ENCODE results near the gene SNX5. TPM values are rescaled to one million over a fixed set of nuclear protein-coding genes. Genes with fewer than 3 reads are reported as not detected.

The SNX5 gene
- total RNA-seq, 1 experiment from 2014 or later, result 90.8 TPM

GRCh38 chr20:17965042-17965697 lies 3.4 kb downstream of the SNX5 start:
- CTCF ChIA-PET, result no interaction called here
- no peak for TF ChIP-seq REST (IDR thresholded peaks at IDR 0.05; ENCODE audit: insufficient read depth in 1 of 2, low read depth in 2 of 2, low read length in 1 of 2)
- no peak for TF ChIP-seq SIN3A (IDR thresholded peaks at IDR 0.05; ENCODE audit: borderline replicate concordance, insufficient read depth, low read depth, low read length)
- TF ChIP-seq CTCF (IDR thresholded peaks at IDR 0.05), result no peak
- no peak for TF ChIP-seq POLR2AphosphoS5 (IDR thresholded peaks at IDR 0.05; ENCODE audit: low read depth, low read length)
- TF ChIP-seq TCF7L2 (IDR thresholded peaks at IDR 0.05; ENCODE audit: low read depth, low read length), result no peak
- in situ Hi-C loops (cut with HindIII; ENCODE audit: low pct_unique_long_range_greater_than_20kb, low sequenced_read_pairs), result no loop called here
- H3K27ac ChIP-seq (ENCODE audit: low read length), result peak overlapping the region; percentile 83
- H3K36me3 ChIP-seq (ENCODE audit: control insufficient read depth, insufficient read depth, low read length), result peaks cover 10% of the 10 kb centered on the region
- no peaks in the 10 kb centered on the region for H3K27me3 ChIP-seq (ENCODE audit: control insufficient read depth, insufficient read depth, low read length)
- H3K4me1 ChIP-seq (ENCODE audit: control insufficient read depth, insufficient read depth, low read length), result peaks cover 46% of the 10 kb centered on the region
- intact Hi-C loops (cut with micrococcal nuclease; ENCODE audit: unreplicated experiment), result no loop called here
- POLR2A ChIA-PET, result interaction anchor here (0.5 to 0.7 kb wide), 3 partner anchors 8 to 1413 kb away, joined by 10 to 17 read pairs (median 12); partner anchors contain the start of gene RRBP1
- peak overlapping the region; percentile 95 to 97 for H3K4me3 ChIP-seq (ENCODE audit: low read depth in 2 of 2, low read length in 2 of 2)
- BruUV-seq (replicated peaks), result no TSS peak
- no peak for DNase-seq (ENCODE audit: low read depth, low spot score)
- H3K9me3 ChIP-seq (ENCODE audit: control insufficient read depth, insufficient read depth, low read depth, low read length), result no peaks in the 10 kb centered on the region
- no peak for ATAC-seq

- intact Hi-C loops (cut with micrococcal nuclease; ENCODE audit: unreplicated experiment), result no loop called here
- H3K4me3 ChIP-seq (ENCODE audit: low read depth in 2 of 2, low read length in 2 of 2), result peak overlapping the region; percentile 95 to 97
Observed at GRCh38 chr20:17964632-17965031, 4.0 kb downstream of the SNX5 start.

More at GRCh38 chr20:17964632-17965031, 4.0 kb downstream of the SNX5 start:
- in situ Hi-C loops (cut with HindIII; ENCODE audit: low pct_unique_long_range_greater_than_20kb, low sequenced_read_pairs), result no loop called here
- ChIA-PET CTCF (no interaction called here), POLR2A (no interaction called here)
- no TSS peak for BruUV-seq (replicated peaks)
- H3K4me1 ChIP-seq (ENCODE audit: control insufficient read depth, insufficient read depth, low read length), result peaks cover 52% of the 10 kb centered on the region
- DNase-seq (ENCODE audit: low read depth, low spot score), result no peak
- no peaks in the 10 kb centered on the region for H3K9me3 ChIP-seq (ENCODE audit: control insufficient read depth, insufficient read depth, low read depth, low read length)
- H3K27me3 ChIP-seq (ENCODE audit: control insufficient read depth, insufficient read depth, low read length), result no peaks in the 10 kb centered on the region
- peaks cover 10% of the 10 kb centered on the region for H3K36me3 ChIP-seq (ENCODE audit: control insufficient read depth, insufficient read depth, low read length)
- TF ChIP-seq SIN3A (IDR thresholded peaks at IDR 0.05; ENCODE audit: borderline replicate concordance, insufficient read depth, low read depth, low read length) (no peak), CTCF (IDR thresholded peaks at IDR 0.05) (no peak), REST (IDR thresholded peaks at IDR 0.05; ENCODE audit: insufficient read depth in 1 of 2, low read depth in 2 of 2, low read length in 1 of 2) (no peak), POLR2AphosphoS5 (IDR thresholded peaks at IDR 0.05; ENCODE audit: low read depth, low read length) (no peak), TCF7L2 (IDR thresholded peaks at IDR 0.05; ENCODE audit: low read depth, low read length) (no peak)
- H3K27ac ChIP-seq (ENCODE audit: low read length), result peak overlapping the region; percentile 83
- ATAC-seq, result no peak
